GM12878 (cell line): ENCODE results near the gene TIAM1. TPM values are rescaled to one million over a fixed set of nuclear protein-coding genes. Genes with fewer than 3 reads are reported as not detected.

ENCODE experiments used
- ATF2 ChIP-seq: IDR thresholded peaks from 2 replicates; pipeline ENCODE4 v1.6.1; 2012; ENCODE audit warnings: low read length, inconsistent platforms
- BCLAF1 ChIP-seq: fragments of 450-650 bp; IDR thresholded peaks from 2 replicates; pipeline ENCODE4 v1.6.1; 2017; ENCODE audit warnings: antibody characterized with exemption, mild to moderate bottlenecking, moderate library complexity
- CREB1 ChIP-seq: IDR thresholded peaks from 2 replicates; pipeline ENCODE4 v1.6.1; 2012; ENCODE audit warnings: low read depth, mild to moderate bottlenecking, inconsistent platforms
- ETV6 ChIP-seq, 2 experiments: fragments of 450-650 bp in 1 of 2; IDR thresholded peaks in 1 of 2; conservative IDR thresholded peaks in 1 of 2; 2 replicates each; pipeline ENCODE4 v1.6.1; 2014; ENCODE audit warnings: antibody characterized with exemption in 1 of 2, borderline replicate concordance in 1 of 2, low read depth in 1 of 2, mild to moderate bottlenecking in 1 of 2, moderate library complexity in 1 of 2
- EZH2 ChIP-seq: IDR thresholded peaks from 2 replicates; pipeline ENCODE4 v1.6.1; 2012; ENCODE audit warnings: low read depth, mild to moderate bottlenecking, control low read depth, inconsistent platforms, low read length, borderline replicate concordance; ENCODE audit not compliant: control insufficient read depth
- GABPA ChIP-seq: IDR thresholded peaks from 2 replicates; pipeline ENCODE4 v1.6.1; 2014; ENCODE audit warnings: antibody characterized with exemption, low read depth, mild to moderate bottlenecking, inconsistent platforms
- IKZF1 ChIP-seq: fragments of 450-650 bp; conservative IDR thresholded peaks from 2 replicates; pipeline ENCODE4 v1.6.1; 2017; ENCODE audit warnings: antibody characterized with exemption, mild to moderate bottlenecking
- RAD51 ChIP-seq: fragments of 450-650 bp; IDR thresholded peaks from 2 replicates; pipeline ENCODE4 v1.6.1; 2016; ENCODE audit warnings: moderate library complexity, mild to moderate bottlenecking, inconsistent platforms
- RELA ChIP-seq: fragments of 450-650 bp; IDR thresholded peaks from 2 replicates; pipeline ENCODE4 v1.8.0; 2014; ENCODE audit warnings: borderline replicate concordance; ENCODE audit not compliant: partially characterized antibody
- RELB ChIP-seq: fragments of 450-650 bp; IDR thresholded peaks from 2 replicates; pipeline ENCODE4 v1.6.1; 2017; ENCODE audit warnings: low read depth, mild to moderate bottlenecking, moderate library complexity
- SIN3A ChIP-seq: IDR thresholded peaks from 2 replicates; pipeline ENCODE4 v1.6.1; 2012; ENCODE audit warnings: low read depth, low read length, improper control_type of control experiment
- SMC3 ChIP-seq: IDR thresholded peaks from 2 replicates; pipeline ENCODE4 v1.6.1; 2011; ENCODE audit warnings: low read length, improper control_type of control experiment, borderline replicate concordance
- SP1 ChIP-seq: IDR thresholded peaks from one replicate; pipeline ENCODE4 v1.6.1; 2011; ENCODE audit warnings: low read depth, low read length
- SUPT20H ChIP-seq: IDR thresholded peaks from 2 replicates; pipeline ENCODE4 v1.6.1; 2011; ENCODE audit warnings: low read depth, mild to moderate bottlenecking, low read length, moderate library complexity, borderline replicate concordance; ENCODE audit not compliant: control insufficient read depth
- USF2 ChIP-seq: IDR thresholded peaks from 2 replicates; pipeline ENCODE4 v1.6.1; 2011; ENCODE audit warnings: low read depth, low read length, improper control_type of control experiment, borderline replicate concordance
- ZNF207 ChIP-seq: fragments of 450-650 bp; IDR thresholded peaks from 2 replicates; pipeline ENCODE4 v1.6.1; 2014; ENCODE audit warnings: antibody characterized with exemption, mild to moderate bottlenecking, borderline replicate concordance
- ZNF217 ChIP-seq: fragments of 450-650 bp; IDR thresholded peaks from 2 replicates; pipeline ENCODE4 v1.6.1; 2017; ENCODE audit warnings: antibody characterized with exemption, mild to moderate bottlenecking
- ZNF687 ChIP-seq: fragments of 450-650 bp; IDR thresholded peaks from 2 replicates; pipeline ENCODE4 v1.6.1; 2017; ENCODE audit warnings: mild to moderate bottlenecking, moderate library complexity
- polyA plus RNA-seq, 11 experiments: library from polyadenylated mRNA; depleted of rRNA in 4 of 11; unstranded in 6 of 11; stranded (reverse) in 5 of 11; fragments of >200 nt; fragmentation: Nextera tagmentation in 4 of 11; fragmentation: Illumina TruSeq in 1 of 11; extraction: Ambion mirVana in 4 of 11; extraction: Trizol in 1 of 11; gene quantifications; 1 replicate in 1 of 11; 2 replicates in 10 of 11; pipeline versions ENCODE4 v1.2.1 to v1.2.3, GENCODE V29; 2011 to 2016; ENCODE audit warnings: inconsistent platforms in 2 of 11, missing spikeins in 2 of 11, low read depth in 1 of 11
- total RNA-seq, 4 experiments: library from RNA; depleted of rRNA in 3 of 4; stranded (reverse); fragments of >200 nt in 3 of 4; fragmentation: Illumina TruSeq in 1 of 4; extraction: Trizol in 1 of 4; gene quantifications; 2 replicates each; pipeline versions ENCODE4 v1.2.1 to v1.2.3, GENCODE V29; 2013 to 2021

TIAM1 gene
- total and polyA plus RNA-seq, 10 of the 15 experiments (the other 5 are each of a cell fraction or from before 2014, with no cell fraction given), result 0.31 to 35.9 (median 0.78) TPM

- TF ChIP-seq ATF2, result no peak
- no peak for TF ChIP-seq CREB1
- TF ChIP-seq SIN3A, result no peak
- no peak for TF ChIP-seq GABPA
- TF ChIP-seq ZNF207, result no peak
- no peak for TF ChIP-seq SMC3
- no peak for TF ChIP-seq ETV6 (conservative IDR thresholded peaks at IDR 0.05 in 1 of 2, IDR thresholded peaks at IDR 0.05 in 1 of 2; ENCODE audit: borderline replicate concordance in 1 of 2, low read depth in 1 of 2)
- TF ChIP-seq RELA, result peak; percentile 31
- no peak for TF ChIP-seq RAD51
- TF ChIP-seq ZNF687, result no peak
- TF ChIP-seq IKZF1, result peak; percentile 60
- TF ChIP-seq SP1, result no peak
- no peak for TF ChIP-seq BCLAF1
- no peak for TF ChIP-seq EZH2
- no peak for TF ChIP-seq USF2
- peak; percentile 65 for TF ChIP-seq RELB
- no peak for TF ChIP-seq SUPT20H
- TF ChIP-seq ZNF217, result no peak
Observed at GRCh38 chr21:31299291-31300147, 44.5 kb downstream of the TIAM1 start (continued).
